Neural cell (in vitro differentiated cells): ENCODE results near the gene OR6F1. TPM values are rescaled to one million over a fixed set of nuclear protein-coding genes. Genes with fewer than 3 reads are reported as not detected.

ENCODE experiments used
- H2AFZ ChIP-seq: fragments of 200-600, 300-800 bp; sonication (generic), shearing (Covaris generic); 2 replicates; pipeline ENCODE4 v1.6.0; 2014; ENCODE audit warnings: low read depth, mild to moderate bottlenecking, antibody characterized with exemption, low read length, moderate library complexity
- H3F3A ChIP-seq: fragments of 200-600 bp; shearing (Covaris generic); 2 replicates; pipeline ENCODE4 v1.6.1; 2016; ENCODE audit warnings: mild to moderate bottlenecking, moderate library complexity, mixed read lengths, antibody characterized with exemption, low read length; ENCODE audit not compliant: insufficient read depth, poor library complexity, severe bottlenecking
- H3K27ac ChIP-seq: fragments of 200-600, 300-800 bp; sonication (generic), shearing (Covaris generic); 2 replicates; pipeline ENCODE4 v1.5.1; 2014; ENCODE audit warnings: mild to moderate bottlenecking, low read length, moderate library complexity
- H3K27me3 ChIP-seq: fragments of 300-800, 200-600 bp; sonication (generic), shearing (Covaris generic); 2 replicates; pipeline ENCODE4 v1.6.0; 2014; ENCODE audit warnings: mild to moderate bottlenecking, low read depth, low read length, moderate library complexity; ENCODE audit not compliant: insufficient read depth
- H3K36me3 ChIP-seq: fragments of 300-800, 200-600 bp; sonication (generic), shearing (Covaris generic); 2 replicates; pipeline ENCODE4 v1.5.1; 2014; ENCODE audit warnings: mild to moderate bottlenecking, antibody characterized with exemption, low read length, moderate library complexity; ENCODE audit not compliant: insufficient read depth
- H3K4me2 ChIP-seq: fragments of 300-800, 200-600 bp; sonication (generic), shearing (Covaris generic); 2 replicates; pipeline ENCODE4 v1.6.0; 2014; ENCODE audit warnings: mild to moderate bottlenecking, low read length
- H3K4me3 ChIP-seq: fragments of 300-800, 200-600 bp; sonication (generic), shearing (Covaris generic); 2 replicates; pipeline ENCODE4 v1.5.1; 2014; ENCODE audit warnings: mild to moderate bottlenecking, low read length, moderate library complexity
- H3K79me2 ChIP-seq: fragments of 200-600 bp; shearing (Covaris generic); replicated peaks from 2 replicates; pipeline ENCODE4 v1.6.0; 2014; ENCODE audit warnings: mild to moderate bottlenecking, low read length, moderate library complexity; ENCODE audit not compliant: insufficient read depth
- H3K9ac ChIP-seq: fragments of 300-800, 200-600 bp; sonication (generic), shearing (Covaris generic); 2 replicates; pipeline ENCODE4 v1.6.1; 2016; ENCODE audit warnings: mild to moderate bottlenecking, low read length, mixed read lengths
- H3K9me2 ChIP-seq: fragments of 200-600 bp; shearing (Covaris generic); 2 replicates; pipeline ENCODE4 v1.6.1; 2016; ENCODE audit warnings: mild to moderate bottlenecking, low read length, mixed read lengths; ENCODE audit not compliant: insufficient read depth
- H3K9me3 ChIP-seq: fragments of 200-600, 300-800 bp; sonication (generic), shearing (Covaris generic); 2 replicates; pipeline ENCODE4 v1.6.1; 2016; ENCODE audit warnings: mild to moderate bottlenecking, mixed run types, low read length, moderate library complexity, mixed read lengths
- H4K20me1 ChIP-seq: fragments of 200-600 bp; shearing (Covaris generic); 2 replicates; pipeline ENCODE4 v1.6.1; 2016; ENCODE audit warnings: mild to moderate bottlenecking, mixed run types; ENCODE audit not compliant: insufficient read depth
- EP300 ChIP-seq: fragments of 450-650 bp; conservative IDR thresholded peaks from 2 replicates; pipeline ENCODE4 v1.6.1; 2014; ENCODE audit warnings: antibody characterized with exemption, mild to moderate bottlenecking, moderate library complexity; ENCODE audit not compliant: poor library complexity, severe bottlenecking
- EZH2 ChIP-seq: fragments of 200-600, 300-800 bp; shearing (Covaris generic), sonication (generic); IDR thresholded peaks from 2 replicates; pipeline ENCODE4 v1.6.1; 2014; ENCODE audit warnings: antibody characterized with exemption, low read length, borderline replicate concordance, mild to moderate bottlenecking; ENCODE audit not compliant: insufficient read depth, poor library complexity, severe bottlenecking
- MXI1 ChIP-seq: fragments of 450-650 bp; conservative IDR thresholded peaks from 2 replicates; pipeline ENCODE4 v1.6.1; 2014; ENCODE audit warnings: antibody characterized with exemption, mild to moderate bottlenecking; ENCODE audit not compliant: poor library complexity, severe bottlenecking
- POLR2AphosphoS5 ChIP-seq: IDR thresholded peaks from 2 replicates; pipeline ENCODE4 v1.6.1; 2012
- RAD21 ChIP-seq: fragments of 450-650 bp; conservative IDR thresholded peaks from 2 replicates; pipeline ENCODE4 v1.6.1; 2014; ENCODE audit warnings: antibody characterized with exemption, mild to moderate bottlenecking, moderate library complexity
- REST ChIP-seq: IDR thresholded peaks from 2 replicates; pipeline ENCODE4 v1.6.1; 2012; ENCODE audit warnings: borderline replicate concordance
- SMC3 ChIP-seq: fragments of 450-650 bp; conservative IDR thresholded peaks from 2 replicates; pipeline ENCODE4 v1.6.1; 2014; ENCODE audit warnings: antibody characterized with exemption, mild to moderate bottlenecking, moderate library complexity; ENCODE audit not compliant: poor library complexity
- TAF1 ChIP-seq: IDR thresholded peaks from 2 replicates; pipeline ENCODE4 v1.6.1; 2012; ENCODE audit warnings: low read depth
- polyA plus RNA-seq: library from polyadenylated mRNA; depleted of rRNA; stranded (reverse); fragments of >200 nt; gene quantifications from 2 replicates; pipeline ENCODE4 v1.2.3, GENCODE V29; 2014
- TF ChIP-seq, protein P1 (sequence below): fragments of 450-650 bp; IDR thresholded peaks from 2 replicates; pipeline ENCODE4 v1.5.1; 2014; ENCODE audit warnings: antibody characterized with exemption, mild to moderate bottlenecking, moderate library complexity; ENCODE audit not compliant: poor library complexity, severe bottlenecking

The OR6F1 gene
- polyA plus RNA-seq, 1 donor from 2014 or later = not detected

DNA sequence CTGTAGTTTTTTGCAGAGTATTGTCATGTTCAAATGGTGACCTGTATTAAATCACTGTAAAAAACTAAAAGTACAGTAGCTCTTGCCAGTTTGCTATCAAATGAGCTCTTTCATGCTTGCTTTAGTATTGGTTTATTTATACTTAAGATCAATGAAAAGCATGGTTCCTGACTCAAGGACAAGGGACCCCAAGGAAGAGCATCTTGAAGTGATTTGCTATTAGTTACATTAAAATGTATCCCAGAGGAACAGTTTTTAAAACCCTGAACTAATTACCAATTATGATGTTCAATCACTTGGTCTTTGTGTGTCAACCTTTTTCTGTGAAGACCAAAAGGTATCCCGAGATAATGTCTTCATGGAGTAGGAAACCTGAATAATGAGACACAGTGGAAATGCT, 36.8 kb downstream of the OR6F1 start, which contains the start of gene OR13G1:
OR13G1 (minus strand) TSS at position 101 of the 400 bp plus-strand sequence. CDS start 6,698 bp downstream, outside the sequence.
- H3K4me3 ChIP-seq = no peak within 1 kb of the TSS
- H2AFZ ChIP-seq = no peak within 1 kb of the TSS
- no peaks in the 10 kb centered on the region for H3K9me3 ChIP-seq
- no peak within 1 kb of the TSS for H3K4me2 ChIP-seq
- no peaks in the 10 kb centered on the region for H3K9me2 ChIP-seq
- H3K27ac ChIP-seq = no peak within 1 kb of the TSS
- TF ChIP-seq EP300 (no peak), EZH2 (no peak), REST (no peak), RAD21 (no peak)
- TF ChIP-seq, protein P1, sequence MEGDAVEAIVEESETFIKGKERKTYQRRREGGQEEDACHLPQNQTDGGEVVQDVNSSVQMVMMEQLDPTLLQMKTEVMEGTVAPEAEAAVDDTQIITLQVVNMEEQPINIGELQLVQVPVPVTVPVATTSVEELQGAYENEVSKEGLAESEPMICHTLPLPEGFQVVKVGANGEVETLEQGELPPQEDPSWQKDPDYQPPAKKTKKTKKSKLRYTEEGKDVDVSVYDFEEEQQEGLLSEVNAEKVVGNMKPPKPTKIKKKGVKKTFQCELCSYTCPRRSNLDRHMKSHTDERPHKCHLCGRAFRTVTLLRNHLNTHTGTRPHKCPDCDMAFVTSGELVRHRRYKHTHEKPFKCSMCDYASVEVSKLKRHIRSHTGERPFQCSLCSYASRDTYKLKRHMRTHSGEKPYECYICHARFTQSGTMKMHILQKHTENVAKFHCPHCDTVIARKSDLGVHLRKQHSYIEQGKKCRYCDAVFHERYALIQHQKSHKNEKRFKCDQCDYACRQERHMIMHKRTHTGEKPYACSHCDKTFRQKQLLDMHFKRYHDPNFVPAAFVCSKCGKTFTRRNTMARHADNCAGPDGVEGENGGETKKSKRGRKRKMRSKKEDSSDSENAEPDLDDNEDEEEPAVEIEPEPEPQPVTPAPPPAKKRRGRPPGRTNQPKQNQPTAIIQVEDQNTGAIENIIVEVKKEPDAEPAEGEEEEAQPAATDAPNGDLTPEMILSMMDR = no peak
- H3K9ac ChIP-seq = no peak within 1 kb of the TSS
- H3K36me3 ChIP-seq = no peaks in the 10 kb centered on the region
- H3F3A ChIP-seq = no peaks in the 10 kb centered on the region
- no peaks in the 10 kb centered on the region for H3K27me3 ChIP-seq
- no peaks in the 10 kb centered on the region for H4K20me1 ChIP-seq
- no peaks in the 10 kb centered on the region for H3K79me2 ChIP-seq

DNA sequence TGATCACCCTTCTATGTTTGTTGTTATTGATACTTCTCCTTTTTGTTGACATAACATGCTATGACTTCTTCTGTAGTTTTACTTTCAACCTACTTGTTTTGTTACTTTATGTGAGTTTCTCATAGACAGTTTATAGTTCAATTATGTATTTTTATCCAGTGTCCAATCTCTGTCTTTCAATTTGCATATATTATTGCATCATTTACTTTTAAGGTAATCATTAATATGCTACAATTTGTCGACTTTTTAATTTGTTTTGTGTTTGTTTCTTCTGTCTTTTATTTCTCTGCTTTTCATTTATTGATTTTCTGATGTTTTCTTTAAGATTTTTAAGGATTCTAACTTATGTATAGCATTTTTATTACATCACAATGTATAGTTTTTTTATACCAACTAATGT, 47.2 kb downstream of the OR6F1 start:
- H3K27ac ChIP-seq = no peak overlapping the region
- no peak overlapping the region for H3K4me2 ChIP-seq

More for the DNA sequence above, 47.2 kb downstream of the OR6F1 start:
- no peak for TF ChIP-seq REST
- no peak for TF ChIP-seq EZH2
- no peak for TF ChIP-seq EP300
- TF ChIP-seq, protein P1 = no peak
- no peak for TF ChIP-seq TAF1
- no peak for TF ChIP-seq RAD21
- no peak for TF ChIP-seq MXI1
- TF ChIP-seq SMC3 = no peak
- TF ChIP-seq POLR2AphosphoS5 = no peak
- Histone ChIP-seq H3K79me2 (no peaks in the 10 kb centered on the region), H3K36me3 (no peaks in the 10 kb centered on the region), H3K9ac (no peak overlapping the region), H3F3A (no peaks in the 10 kb centered on the region), H3K9me3 (no peaks in the 10 kb centered on the region), H2AFZ (no peak overlapping the region), H4K20me1 (no peaks in the 10 kb centered on the region), H3K9me2 (no peaks in the 10 kb centered on the region), H3K27me3 (no peaks in the 10 kb centered on the region), H3K4me3 (no peak overlapping the region)
